Measurements from ENCODE around the gene TRAFD1. TPM values are rescaled to one million over a fixed set of nuclear protein-coding genes. Genes with fewer than 3 reads are reported as not detected.

The TRAFD1 gene
- total RNA-seq, 1 donor from 2014 or later = 30.8 TPM

DNA sequence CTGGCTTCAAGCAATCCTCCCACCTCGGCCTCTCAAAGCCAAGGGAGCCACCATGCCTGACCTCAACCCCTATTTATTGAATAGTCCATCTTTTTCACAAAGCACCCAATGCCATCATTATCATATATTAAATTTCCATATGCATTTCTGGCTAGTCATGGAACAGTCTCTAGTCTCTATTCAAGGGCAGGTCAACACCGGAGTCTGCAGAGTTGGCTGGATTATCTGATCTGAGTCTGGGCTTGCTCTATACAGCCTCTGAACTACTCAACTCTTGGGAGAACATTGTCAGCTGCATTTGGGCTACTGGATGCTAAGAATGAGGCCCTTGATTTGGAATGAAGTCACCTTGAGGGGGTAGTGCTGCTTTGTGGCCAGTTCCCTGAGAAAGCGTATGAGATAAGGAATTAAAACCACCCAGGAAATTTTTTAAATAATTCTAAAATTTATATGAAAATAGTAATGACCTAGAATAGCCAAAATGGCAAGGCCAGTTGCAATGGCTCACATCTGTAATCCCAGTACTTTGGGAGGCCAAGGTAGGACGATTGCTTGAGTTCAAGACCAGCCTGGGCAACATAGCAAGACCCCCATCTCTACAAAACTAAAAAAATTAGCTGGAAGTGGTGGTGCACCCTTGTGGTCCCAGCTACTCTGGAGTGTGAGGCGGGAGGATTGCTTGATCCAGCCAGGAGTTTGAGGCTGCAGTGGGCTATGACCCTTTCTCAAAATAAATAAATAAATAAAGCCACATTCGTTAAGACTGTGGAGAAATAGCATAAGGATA lies 9.9 kb upstream of the TRAFD1 start:
- DNase-seq (ENCODE audit: low read depth) (no peak), FAIRE-seq (no peak)
- no peaks in the 10 kb centered on the region for H3K36me3 ChIP-seq (ENCODE audit: control insufficient read depth, insufficient read depth, low read length)
- no peaks in the 10 kb centered on the region for H3K27me3 ChIP-seq (ENCODE audit: control insufficient read depth, insufficient read depth, low read length)
- TF ChIP-seq, protein P1, sequence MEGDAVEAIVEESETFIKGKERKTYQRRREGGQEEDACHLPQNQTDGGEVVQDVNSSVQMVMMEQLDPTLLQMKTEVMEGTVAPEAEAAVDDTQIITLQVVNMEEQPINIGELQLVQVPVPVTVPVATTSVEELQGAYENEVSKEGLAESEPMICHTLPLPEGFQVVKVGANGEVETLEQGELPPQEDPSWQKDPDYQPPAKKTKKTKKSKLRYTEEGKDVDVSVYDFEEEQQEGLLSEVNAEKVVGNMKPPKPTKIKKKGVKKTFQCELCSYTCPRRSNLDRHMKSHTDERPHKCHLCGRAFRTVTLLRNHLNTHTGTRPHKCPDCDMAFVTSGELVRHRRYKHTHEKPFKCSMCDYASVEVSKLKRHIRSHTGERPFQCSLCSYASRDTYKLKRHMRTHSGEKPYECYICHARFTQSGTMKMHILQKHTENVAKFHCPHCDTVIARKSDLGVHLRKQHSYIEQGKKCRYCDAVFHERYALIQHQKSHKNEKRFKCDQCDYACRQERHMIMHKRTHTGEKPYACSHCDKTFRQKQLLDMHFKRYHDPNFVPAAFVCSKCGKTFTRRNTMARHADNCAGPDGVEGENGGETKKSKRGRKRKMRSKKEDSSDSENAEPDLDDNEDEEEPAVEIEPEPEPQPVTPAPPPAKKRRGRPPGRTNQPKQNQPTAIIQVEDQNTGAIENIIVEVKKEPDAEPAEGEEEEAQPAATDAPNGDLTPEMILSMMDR (IDR thresholded peaks at IDR 0.05; ENCODE audit: insufficient read depth, low read length, severe bottlenecking) = no peak
- no peak overlapping the region for H3K4me3 ChIP-seq (ENCODE audit: low read depth, low read length)

DNA sequence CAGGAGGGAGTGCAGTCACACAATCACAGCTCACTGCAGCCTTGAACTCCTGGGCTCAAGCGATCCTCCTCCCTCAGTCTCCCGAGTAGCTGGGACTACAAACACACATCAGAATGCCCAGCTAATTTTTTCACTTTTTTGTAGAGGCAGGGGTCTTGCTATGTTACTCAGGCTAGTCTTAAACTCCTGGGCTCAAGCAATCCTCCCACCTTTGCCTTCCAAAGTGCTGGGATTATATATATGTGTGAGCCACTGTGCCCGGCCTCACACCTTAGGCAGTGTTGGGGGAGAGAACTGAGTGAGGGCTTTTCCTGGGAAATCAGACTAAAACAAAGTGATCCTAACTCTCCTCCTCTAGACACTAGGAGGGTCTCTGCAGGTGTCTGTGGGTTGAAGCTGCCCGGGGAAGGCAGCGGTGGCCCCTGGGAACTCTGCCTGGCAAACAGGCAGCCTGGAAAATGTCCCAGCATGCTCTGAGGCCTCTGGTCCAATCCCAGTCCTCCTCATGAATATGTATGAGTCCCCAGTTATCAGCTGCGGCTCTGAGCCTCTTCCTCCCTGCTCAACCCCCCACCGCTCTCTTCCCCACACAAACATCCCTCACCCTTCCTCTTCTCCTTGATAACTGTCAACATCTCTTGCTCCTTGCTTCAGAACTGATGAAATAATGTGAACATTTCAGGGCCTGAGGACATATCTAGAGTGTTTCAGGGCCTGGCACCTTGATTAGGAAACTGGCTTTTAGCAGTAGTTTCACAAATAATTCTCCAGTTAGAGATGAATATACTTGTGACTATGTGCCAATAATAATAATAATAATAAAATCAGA lies 8.9 kb upstream of the TRAFD1 start:
- Histone ChIP-seq H3K27me3 (ENCODE audit: control insufficient read depth, insufficient read depth, low read length) (no peaks in the 10 kb centered on the region), H3K4me3 (ENCODE audit: low read depth, low read length) (no peak overlapping the region), H3K36me3 (ENCODE audit: control insufficient read depth, insufficient read depth, low read length) (no peaks in the 10 kb centered on the region)
- DNase-seq (ENCODE audit: low read depth) = no peak
- TF ChIP-seq, protein P1 (IDR thresholded peaks at IDR 0.05; ENCODE audit: insufficient read depth, low read length, severe bottlenecking) = no peak
- FAIRE-seq = no peak

DNA sequence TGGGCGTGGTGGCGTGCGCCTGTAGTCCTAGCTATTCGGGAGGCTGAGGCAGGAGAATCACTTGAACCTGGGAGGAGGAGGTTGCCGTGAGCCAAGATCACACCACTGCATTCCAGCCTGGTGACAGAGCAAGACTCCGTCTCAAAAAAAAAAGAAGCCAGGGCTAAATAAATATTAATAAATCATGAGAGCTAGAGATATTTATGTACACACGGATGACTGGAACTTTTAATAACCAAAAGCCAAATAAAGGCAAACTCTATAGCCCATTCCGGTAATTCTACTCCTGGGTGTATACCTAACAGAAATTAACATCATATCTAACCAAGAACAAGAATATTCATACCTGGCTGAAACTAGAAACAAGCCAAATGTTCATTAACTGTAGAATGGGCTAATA lies 7.7 kb upstream of the TRAFD1 start:
- peak; percentile 71 for DNase-seq (ENCODE audit: low read depth)

DNA sequence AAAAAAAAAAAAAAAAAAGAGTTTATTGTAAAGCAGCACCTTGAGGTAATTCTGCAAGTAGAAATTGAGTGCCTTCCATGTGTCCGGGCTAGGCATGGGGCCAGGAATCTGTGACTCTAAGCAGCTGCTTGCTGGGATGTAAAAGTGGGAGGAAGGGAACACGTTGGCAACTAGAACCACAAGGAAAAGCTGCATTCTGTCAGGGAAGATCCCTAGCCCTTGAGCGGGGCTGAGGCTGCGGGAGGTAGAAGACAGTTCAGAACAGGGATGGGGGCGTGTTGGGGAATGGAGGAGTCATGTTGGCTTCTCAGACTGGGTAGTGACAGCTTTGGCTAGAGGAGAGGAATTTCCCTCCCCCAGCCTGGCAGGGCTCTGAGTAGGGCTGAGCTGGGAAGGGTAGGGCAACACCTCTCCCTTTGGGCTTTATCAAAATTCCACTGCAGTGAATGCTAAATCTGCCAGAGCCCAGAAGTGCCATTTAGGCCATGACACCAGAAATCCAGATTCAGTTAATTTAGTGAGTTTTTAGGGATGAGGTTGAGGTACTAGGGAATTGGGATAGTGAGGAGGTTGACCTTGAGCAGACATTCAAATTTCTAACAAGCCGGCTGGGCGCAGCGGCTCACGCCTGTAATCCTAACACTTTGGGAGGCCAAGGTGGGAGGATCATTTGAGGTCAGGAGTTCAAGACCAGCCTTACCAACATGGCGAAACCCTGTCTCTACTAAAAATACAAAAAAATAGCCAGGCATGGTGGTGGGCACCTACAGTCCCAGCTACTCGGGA lies 3.4 kb upstream of the TRAFD1 start:
- Histone ChIP-seq H3K27me3 (ENCODE audit: control insufficient read depth, insufficient read depth, low read length) (no peaks in the 10 kb centered on the region), H3K4me3 (ENCODE audit: low read depth, low read length) (no peak overlapping the region), H3K36me3 (ENCODE audit: control insufficient read depth, insufficient read depth, low read length) (no peaks in the 10 kb centered on the region)
- TF ChIP-seq, protein P1 (IDR thresholded peaks at IDR 0.05; ENCODE audit: insufficient read depth, low read length, severe bottlenecking) = no peak
- FAIRE-seq = no peak
- DNase-seq (ENCODE audit: low read depth) = peak; percentile 80

More for the DNA sequence above, 7.7 kb upstream of the TRAFD1 start:
- FAIRE-seq = no peak
- H3K4me3 ChIP-seq (ENCODE audit: low read depth, low read length) = no peak overlapping the region
- H3K27me3 ChIP-seq (ENCODE audit: control insufficient read depth, insufficient read depth, low read length) = no peaks in the 10 kb centered on the region
- no peaks in the 10 kb centered on the region for H3K36me3 ChIP-seq (ENCODE audit: control insufficient read depth, insufficient read depth, low read length)
- TF ChIP-seq, protein P1 (IDR thresholded peaks at IDR 0.05; ENCODE audit: insufficient read depth, low read length, severe bottlenecking) = no peak

DNA sequence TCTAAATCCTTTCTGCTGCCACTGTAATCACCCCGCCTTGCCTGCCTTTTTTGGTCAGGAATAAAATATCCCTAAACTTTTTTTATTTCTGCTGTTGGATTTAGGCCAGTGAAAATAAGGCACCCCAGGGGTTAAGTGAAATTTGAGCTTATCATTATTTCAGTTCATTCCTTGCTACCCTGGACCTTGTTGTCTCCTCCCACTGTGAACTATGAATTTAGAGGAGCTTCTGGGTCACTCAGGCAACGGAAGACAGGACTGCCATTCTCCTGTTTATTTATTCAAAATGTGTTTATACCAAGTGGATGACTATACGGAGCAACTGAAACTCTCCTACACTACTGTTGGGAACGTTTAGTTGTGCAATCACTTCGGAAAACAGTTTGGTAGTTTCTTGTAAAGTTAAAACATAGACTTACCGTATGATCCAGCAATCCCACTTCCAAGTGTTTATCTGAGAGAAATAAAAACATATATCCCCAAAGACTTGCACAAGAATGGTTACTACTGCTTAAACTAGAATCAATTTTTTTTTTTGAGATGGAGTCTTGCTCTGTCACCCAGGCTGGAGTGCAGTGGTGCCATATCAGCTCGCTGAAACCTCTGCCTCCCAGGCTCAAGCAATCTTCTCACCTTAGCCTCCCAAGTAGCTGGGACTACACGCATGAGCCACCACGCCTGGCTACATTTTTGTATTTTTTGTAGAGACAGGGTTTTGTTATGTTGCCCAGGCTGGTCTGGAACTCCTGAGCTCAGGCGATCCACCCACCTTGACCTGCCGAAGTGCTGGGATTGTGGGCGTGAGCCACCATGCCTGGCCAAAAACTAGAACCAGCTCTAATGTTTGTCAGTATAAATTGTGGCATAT lies 2.3 kb upstream of the TRAFD1 start:
- FAIRE-seq (no peak), DNase-seq (ENCODE audit: low read depth) (no peak)
- H3K4me3 ChIP-seq (ENCODE audit: low read depth, low read length) = no peak overlapping the region
- TF ChIP-seq, protein P1 (IDR thresholded peaks at IDR 0.05; ENCODE audit: insufficient read depth, low read length, severe bottlenecking) = no peak
- no peaks in the 10 kb centered on the region for H3K27me3 ChIP-seq (ENCODE audit: control insufficient read depth, insufficient read depth, low read length)
- no peaks in the 10 kb centered on the region for H3K36me3 ChIP-seq (ENCODE audit: control insufficient read depth, insufficient read depth, low read length)

Measured in bronchial epithelial cell (primary cell).